Measurements from ENCODE around the gene NLRP6.
"Not testable (repeated sequence)": the region's sequence is repeated elsewhere in the genome, so short reads cannot be mapped to it uniquely, and the experiment has no call there.

Gene NLRP6

DNA sequence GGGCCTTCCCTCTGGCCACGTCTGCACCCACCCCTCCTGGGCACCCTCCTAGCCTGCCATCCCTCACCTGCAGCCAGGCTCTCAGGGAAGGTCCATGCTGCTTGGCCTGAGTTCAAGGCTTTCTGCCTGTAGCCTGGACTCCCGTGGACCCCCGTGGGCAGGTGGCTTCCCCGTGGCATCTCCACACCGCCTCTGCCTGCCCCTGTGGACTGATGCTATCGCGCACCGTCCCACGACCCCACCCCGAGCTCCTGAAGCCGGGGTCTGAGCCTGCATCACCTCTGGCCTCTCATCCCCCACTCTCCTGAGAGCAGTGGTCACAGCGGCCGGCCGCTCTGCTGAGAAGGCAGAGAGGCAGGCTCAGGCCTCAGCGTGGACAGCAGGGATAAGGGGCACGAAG, 16.6 kb downstream of the NLRP6 start:
- DNase-seq, result no peak

DNA sequence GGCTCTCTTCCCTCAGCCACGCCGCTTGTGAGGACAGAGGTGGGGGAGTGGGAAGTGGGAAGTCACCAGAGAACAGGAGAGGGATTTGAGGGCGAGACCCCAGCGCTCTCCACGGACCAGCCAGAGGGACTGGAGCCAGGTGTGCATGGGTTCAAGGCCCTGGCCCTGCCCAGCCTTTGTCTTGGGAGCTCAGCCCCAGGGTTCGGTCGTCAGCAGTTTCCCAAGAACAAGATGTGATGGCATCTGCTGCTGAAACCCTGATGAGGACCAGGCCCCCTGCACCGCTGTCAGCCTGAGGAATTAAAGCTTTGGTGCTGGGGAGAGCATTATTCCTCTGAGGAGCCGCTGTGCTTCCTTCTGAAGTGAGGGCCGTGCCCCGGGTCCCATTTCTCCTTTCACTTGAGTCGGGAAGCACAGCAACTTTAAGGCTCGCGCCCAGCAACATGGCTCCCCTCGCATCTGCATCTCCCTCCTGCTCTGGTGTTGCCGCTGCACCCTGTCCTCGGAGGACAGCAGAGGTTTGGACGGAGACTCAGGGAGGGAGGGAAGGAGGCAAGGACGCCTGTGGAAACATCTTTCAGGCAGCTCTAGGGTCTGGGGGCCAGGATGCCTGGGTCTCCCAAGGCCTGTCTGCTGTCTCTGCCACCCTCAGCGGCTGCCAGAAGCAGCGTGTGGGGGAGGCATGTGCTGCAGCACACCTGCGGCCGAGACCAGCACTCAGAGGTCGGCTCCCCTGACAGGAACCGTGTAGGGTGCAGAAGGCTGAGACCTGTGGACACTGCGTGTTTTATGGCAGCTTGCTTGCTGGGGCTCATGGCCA, 17.4 kb downstream of the NLRP6 start:
- no peak for DNase-seq

DNA sequence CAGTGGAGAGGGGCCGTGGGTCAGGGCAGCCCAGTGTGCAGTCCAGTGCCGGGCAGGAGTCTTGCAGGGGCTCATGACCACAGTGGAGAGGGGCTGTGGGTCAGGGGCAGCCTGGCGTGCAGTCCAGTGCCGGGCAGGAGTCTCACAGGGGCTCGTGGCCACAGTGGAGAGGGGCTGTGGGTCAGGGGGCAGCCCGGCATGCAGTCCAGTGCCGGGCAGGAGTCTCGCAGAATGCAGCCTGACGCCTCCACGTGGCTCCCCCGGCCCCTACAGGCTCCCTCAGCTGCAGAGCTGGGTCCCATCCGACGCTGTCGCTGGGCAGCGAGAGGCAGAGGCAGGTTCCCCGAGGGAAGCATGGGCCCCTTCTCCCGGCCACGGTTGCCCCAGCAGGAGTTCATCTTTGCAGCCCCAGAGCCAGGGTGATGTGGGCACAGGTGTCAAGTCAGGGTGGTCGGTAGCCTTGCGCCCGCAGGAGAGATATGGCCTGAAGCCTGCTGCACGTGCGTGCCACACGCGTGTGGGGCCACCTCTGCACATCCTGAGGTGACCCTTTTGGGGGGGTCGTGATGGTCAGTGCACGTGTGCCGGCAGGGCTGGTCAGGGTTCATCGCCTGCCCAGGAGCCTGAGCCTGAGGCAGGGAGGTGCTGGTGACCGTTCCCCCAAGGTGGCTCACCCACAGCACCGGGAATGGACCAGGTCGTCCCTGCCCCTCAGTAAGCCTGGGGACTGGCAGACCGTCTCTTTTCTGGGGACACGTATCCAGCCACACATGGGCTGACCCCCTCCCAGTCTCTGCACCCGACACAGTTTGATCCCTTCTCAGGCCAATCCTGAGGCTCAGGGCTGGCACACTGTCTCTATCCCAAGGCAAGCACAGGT, 18.2 kb downstream of the NLRP6 start:
- no peak for DNase-seq

DNA sequence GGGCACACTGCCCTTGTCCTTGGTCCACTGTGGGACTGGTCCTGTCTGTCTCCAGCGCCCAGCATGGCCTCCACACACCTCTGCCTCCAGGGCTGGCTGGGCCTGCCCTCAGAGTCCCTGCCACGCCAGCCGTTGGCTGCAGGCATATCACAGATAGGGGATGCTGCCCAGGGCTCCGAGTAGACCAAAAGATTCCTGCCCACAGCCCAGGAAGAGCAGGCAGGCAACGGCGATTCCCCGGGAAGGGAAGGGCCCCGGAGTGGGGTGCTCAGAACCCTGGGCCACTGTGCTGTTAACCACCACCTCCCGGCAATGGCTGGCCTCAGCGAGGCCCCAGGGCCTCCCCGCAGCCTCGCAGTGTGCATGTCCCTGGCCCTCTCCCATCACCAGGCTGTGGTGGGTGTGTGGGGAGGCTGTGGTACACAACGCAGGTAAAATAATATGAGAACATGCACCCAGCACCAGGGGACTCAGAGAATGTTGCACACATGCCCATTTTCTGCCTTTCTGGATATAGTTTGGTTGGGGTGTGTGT, 18.9 kb downstream of the NLRP6 start:
- DNase-seq, result no peak

DNA sequence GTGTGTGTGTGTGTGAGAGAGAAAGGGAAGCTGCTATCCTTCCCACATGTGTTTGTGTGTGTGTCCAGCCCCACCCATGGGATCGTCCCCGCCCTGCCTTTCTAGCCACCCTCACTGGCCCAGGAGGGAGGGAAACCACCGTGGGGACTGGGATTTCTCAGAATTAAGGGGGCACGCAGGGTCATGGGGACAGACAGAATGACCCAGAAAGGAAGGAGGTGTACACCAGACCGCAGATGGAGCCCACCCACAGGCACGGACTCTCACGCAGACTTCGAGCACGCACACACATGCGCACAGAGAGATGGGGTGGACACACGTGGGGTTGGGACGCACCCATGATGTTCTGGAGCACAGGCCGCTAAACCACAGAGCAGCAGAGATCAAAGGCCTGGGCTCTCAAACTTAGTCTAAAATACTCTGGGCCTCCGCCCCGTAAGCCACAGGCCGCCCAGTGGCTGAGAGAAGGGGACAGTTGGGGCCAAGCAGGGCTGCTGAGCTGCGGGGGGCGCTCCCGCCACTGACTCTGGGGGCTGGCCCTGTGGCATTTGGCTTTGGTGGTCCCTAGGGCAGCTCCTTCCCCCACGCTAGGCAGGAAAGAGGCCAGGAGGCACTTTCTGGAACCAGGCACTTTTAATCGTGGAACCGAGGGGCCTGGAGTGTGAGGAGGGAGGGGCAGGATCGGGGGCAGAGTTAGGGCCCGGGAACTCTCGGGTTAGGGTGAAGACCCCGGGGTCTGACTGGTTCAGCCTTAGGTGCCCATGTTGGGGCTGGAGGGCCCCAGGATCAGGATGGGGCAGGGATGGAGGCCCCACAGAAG, 19.6 kb downstream of the NLRP6 start:
- DNase-seq, result no peak

DNA sequence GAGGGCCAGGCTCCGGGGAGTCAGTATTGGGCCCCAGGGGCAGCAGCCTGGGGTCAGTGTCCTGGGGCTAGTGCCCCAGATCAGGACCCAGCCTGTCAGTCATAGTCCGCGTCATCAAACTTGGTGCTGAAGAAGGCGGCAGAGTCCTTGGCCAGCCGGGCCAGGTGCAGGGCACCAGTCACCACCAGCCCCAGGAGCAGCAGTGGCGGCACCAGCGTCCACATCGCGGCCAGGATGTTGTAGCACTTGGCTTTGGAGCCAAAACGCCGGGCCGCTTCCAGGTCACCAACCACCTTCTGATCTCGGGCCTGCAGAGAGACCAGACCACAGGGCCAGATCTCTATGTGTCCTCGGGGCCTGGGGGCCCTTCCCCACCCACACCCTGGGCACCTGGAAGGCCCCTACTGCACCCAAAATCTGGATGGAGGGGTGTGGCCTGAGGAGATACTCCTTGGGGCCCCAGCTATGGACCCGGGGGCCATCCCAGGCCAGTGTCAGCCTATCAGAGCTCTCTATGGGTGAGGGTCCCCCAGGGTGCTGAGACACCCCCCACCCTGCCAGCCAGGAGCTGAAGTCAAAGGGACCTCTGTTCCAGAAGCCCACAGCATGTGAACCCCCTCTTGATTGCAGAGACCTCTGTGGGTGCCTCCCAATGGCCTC, 20.3 kb downstream of the NLRP6 start:
- no peak for DNase-seq

DNA sequence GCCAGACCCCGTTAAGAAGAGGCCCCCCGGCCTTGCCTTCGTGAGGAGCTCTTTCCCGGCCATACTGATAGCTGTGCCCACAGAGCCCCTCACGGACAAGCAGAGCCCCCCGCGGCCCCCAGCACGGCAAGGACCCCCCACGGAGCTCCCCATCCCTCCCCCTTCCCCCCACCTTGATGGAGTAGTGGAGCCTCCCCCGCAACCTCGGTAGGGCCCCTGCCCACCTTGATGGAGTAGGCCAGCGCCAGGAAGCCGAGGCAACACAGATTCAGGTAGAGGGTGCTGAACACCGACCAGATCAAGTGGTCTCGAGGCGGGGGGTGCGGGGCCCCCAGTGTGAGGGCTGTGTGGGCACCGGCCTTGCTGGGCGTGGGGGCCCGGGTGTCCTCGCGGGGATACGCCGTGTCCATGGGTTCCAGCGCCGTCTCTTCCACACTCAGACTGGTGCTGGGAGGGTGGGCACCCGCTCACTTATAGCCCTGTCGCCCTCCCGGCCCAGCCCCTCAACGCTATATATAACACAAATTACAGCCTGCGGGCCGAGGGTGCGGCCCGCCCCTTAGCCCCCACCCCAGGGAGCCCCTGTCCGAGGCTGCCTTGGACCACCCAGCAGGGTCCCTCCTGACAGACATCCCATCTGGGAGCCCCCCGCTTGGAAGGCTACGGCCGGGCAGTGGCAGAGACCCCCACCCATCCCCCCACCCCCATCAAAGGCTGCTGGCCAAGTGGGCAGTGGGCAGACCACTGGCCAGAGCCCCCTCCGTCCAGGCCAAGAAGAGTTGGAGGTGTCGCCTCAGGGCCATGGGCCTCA, 21.1 kb downstream of the NLRP6 start, which contains the start of gene IFITM5:
IFITM5 (minus strand) TSS at position 446 of the 811 bp plus-strand sequence; CDS start at position 410, 36 bp downstream.
- DNase-seq, result no peak

DNA sequence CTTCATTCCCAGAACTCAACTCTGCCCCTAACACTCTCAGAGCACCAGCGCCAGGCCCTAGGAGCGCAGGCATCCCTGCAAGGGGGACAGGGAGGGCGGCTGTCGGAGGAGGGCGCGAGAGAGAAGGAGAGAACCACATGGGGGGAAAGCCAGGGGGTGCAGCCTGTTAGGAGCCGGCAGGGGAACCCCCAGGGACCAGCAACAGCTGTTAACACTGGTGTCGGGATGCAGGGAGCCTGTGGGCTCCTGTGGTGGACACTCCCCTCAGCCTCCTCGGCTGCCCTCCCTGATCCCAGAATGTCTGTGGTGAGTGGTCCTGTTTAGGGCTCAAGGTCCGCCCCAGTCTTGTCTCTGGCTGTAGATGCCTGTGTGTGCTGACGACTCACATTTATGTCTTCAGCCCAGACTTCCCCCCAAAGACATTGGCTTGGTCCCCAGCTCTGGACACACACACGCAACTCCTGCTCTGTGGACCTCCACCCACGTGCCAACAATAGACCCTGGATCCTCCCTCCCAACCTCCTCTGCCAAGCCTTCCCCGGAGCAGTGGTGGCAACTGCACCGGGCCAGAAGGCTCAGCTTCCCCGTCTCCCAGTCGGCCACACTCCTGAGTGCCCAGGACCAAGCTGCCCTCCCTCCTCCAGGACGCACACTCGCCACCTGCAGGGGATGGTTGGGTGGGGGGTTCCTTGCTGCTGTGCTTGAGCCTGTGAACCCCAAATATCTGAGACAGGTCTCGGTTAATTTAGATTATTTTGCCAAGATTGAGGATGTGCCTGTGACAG, 21.9 kb downstream of the NLRP6 start:
- DNase-seq, result no peak

DNA sequence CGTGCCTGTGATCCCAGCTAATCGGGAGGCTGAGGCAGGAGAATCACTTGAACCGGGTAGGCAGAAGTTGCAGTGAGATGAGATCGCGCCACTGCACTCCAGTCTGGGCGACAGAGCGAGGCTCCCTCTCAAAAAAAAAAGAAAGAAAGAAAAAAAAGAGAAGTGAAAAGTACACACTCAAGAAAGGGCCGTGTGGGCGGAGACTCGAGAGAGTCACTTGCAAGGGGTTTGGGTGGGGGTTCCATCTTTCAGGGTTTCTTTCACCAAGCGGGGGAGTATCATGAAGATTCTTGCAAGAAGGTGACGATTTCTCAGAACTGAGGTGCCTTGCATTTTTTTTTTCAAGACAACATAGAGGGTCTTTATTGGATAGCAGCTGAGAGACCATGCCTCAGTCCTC, 25.2 kb downstream of the NLRP6 start:
- no peak for DNase-seq

DNA sequence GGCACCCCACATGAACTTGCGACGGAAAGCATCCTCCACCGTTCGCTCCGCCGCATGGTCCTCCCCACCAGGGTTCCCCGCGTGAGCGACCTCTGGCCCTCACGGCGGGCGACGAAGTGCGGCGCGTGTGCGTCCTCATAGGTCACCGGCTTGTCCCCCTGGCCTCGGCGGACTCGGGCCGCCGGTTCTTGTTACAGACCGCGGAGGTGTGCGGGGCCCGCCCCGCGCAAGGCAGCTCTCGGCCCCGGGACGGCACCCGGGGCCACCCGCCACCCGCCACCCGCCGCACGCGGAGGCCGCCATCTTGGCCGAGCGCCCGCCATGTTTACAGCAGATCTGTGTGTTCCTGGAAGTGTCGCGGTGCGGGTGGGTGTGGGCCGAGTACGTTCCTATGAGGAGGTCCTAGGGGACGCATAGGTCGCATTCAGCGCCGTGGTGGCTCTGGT, 25.9 kb downstream of the NLRP6 start:
- DNase-seq, result no peak

DNA sequence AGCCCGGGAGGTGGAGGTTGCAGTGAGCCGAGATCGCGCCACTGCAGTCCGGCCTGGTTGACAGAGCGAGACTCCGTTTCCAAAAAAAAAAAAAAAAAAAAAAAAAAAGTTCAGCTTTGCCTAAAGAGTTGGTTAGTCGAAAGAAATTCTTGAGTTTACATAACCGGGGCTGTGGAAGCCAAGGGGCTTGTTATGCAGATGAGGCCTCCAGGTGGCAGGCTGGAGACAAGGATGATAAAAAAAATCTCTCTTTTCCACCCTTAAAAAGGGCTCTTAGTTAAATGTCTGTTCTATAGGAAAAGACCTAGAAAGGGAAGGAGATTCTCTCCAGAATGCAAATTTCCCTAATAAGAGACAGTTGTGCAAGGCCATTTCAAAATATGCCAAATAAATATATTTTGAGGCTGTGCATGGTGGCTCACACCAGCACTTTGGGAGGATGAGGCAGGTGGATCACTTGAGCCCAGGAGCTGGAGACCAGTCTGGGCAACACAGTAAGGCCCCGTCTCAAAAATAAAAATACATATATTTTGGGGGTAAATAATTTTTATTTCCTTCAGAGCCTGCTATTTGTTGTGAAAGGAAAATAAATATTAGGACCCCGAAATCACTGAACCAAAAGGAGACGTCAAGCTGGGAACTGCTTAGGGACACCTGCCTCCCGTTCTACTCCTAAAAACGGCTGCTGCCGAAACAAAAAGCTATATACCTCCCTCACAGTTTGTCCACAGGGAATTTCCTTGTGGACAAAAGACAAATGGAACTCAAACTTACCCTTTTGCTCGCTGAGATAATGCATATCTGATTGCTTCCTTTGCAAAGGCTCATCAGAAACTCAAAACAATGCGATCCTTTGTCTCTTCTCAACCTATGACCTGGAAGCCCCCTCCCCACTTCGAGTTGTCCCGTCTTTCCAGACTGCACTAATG, 27.0 kb downstream of the NLRP6 start:
- DNase-seq, result no peak

DNA sequence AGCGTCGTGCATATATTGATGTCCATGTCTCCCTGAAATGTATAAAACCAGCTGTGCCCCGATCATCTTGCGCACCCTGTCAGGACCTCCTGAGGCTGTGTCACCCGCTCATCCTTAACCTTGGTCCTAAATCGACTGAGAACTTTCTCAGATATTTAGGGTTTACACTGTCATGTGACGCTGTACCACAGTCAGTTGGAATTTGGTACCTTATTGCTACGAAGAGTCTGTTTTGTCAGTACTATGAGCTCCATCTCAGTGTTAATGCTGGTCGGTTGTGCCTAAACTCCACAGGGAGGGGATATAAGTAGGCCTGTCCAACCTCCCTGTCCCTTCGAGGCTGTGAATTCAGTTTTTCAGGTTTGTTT, 27.6 kb downstream of the NLRP6 start:
- DNase-seq, result no peak

DNA sequence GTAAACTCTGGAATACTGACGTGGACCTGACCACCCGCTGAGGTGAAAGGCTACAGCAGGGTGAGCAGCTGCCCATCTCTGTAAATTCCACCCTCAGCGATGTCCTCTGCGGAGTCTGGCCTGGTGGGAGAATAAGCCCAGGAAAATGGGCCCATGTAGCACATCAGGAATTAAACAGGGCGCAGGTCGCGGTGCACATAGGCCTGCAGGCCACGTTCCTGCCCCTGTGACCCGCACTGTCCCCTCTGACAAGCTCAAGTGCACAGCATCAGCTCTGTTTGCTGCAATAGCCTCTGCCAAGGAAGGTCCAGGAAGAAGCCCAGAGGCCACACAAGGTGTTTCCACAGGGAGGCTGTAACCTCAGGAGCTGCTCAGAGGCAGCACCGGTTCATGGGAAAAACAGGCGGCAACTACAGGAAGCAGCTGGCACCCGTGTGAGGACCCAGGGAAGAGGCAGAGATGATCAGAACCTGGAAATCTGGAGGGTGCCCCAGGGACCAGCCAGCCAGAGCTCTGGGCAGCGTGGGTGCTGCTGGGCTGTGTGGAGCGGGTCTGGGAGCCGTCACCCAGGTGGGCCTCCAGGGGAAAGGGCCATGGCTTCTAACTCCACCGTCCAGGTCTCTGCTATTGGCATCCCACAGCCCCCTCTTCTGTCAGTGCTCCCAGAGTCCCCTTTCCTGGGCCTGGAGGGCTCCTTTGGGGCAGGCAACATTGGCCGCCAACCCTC, 28.6 kb downstream of the NLRP6 start:
- DNase-seq, result no peak

DNA sequence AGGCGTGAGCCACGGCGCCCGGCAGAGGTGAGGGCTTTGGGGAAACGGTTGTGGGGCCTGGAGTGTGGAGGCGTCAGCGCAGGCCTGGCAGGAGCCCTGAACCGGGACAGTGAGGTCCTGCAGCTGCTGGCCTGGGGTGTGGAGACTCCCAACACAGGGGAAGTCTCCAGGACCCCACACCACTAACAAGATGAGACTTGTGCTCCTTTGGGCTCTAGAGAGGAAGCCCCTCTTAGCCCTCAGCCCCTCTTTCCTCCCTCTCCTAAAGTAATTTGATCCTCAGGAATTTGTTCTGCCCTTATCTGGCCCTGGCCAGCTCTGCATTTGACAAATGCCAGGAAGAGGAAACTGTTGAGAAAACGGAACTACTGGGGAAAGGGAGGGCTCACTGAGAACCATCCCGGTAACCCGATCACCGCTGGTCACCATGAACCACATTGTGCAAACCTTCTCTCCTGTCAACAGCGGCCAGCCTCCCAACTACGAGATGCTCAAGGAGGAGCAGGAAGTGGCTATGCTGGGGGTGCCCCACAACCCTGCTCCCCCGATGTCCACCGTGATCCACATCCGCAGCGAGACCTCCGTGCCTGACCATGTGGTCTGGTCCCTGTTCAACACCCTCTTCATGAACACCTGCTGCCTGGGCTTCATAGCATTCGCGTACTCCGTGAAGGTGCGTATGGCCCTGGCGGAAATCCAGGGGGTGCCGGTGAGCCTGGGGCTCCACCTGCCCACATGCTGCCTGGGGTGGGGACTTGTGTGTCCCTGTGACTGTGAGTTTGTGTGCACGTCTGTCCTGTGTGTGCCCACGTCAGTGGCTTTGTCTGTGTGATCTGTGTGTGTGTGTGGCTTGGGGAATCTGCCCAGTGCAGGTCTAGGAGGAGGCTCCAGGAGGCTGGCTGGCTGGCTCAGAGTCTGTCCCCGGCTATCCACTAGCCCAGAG, 29.8 kb downstream of the NLRP6 start, which contains the start of gene IFITM2:
IFITM2 (plus strand) TSS at position 51 of the 943 bp plus-strand sequence; CDS start at position 428, 377 bp downstream.
- DNase-seq, result not testable (repeated sequence)

DNA sequence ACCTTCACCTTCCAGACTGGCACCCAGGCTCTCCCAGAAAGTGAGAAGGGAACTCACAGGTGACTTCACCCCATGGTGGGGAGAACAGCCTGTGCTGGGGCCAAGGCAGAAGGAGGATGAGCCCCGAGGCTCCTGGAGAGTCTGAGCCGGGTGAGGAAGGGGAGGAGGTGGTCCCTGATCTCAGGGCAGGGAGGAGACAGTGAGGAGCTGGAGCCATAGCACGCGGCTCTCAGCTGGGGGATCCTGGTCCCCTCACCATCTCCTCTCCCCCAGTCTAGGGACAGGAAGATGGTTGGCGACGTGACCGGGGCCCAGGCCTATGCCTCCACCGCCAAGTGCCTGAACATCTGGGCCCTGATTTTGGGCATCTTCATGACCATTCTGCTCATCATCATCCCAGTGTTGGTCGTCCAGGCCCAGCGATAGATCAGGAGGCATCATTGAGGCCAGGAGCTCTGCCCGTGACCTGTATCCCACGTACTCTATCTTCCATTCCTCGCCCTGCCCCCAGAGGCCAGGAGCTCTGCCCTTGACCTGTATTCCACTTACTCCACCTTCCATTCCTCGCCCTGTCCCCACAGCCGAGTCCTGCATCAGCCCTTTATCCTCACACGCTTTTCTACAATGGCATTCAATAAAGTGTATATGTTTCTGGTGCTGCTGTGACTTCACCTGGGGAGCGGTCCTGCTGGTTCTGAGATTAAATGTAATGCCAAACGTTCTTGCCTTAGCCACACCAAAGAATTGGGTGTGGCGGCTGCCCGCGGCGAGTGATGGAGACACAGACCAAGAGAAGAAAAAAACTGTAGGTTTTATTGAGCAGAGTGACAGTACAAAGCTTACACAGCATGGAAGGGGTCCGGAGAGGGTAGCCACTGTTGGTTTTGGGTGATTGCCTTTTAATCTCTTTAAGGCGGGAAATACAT, 30.8 kb downstream of the NLRP6 start:
- DNase-seq, result not testable (repeated sequence)
